A549 (cell line): ENCODE results near the gene VSIG2. TPM values are rescaled to one million over a fixed set of nuclear protein-coding genes. Genes with fewer than 3 reads are reported as not detected.
A peak's percentile ranks its signal among the peaks of the same experiment; 100 is the strongest.

Experiments used
- BCL3 ChIP-seq: fragments of >200 bp; sonication (Bioruptor Twin); formaldehyde crosslinking; IDR thresholded peaks from 3 replicates; pipeline ENCODE4 v1.6.1; 2016
- BHLHE40 ChIP-seq: IDR thresholded peaks from 2 replicates; pipeline ENCODE4 v1.6.1; 2012; ENCODE audit warnings: low read depth, low read length, inconsistent platforms
- CBX2 ChIP-seq: fragments of 200-600 bp; sonication (generic); IDR thresholded peaks from 2 replicates; pipeline ENCODE4 v1.6.1; 2016; ENCODE audit warnings: low read depth, mild to moderate bottlenecking, borderline replicate concordance
- CBX8 ChIP-seq: fragments of 200-600 bp; sonication (generic); IDR thresholded peaks from 2 replicates; pipeline ENCODE4 v1.6.1; 2016
- CEBPB ChIP-seq, 2 experiments: fragments of >200 bp in 1 of 2; sonication (Bioruptor Twin) in 1 of 2; formaldehyde crosslinking in 1 of 2; IDR thresholded peaks; 2 replicates each; pipeline ENCODE4 v1.6.1; 2012 to 2016
- CHD2 ChIP-seq: fragments of 150-350 bp; IDR thresholded peaks from 2 replicates; pipeline ENCODE4 v1.6.1; 2014; ENCODE audit warnings: low read length; ENCODE audit not compliant: partially characterized antibody
- CHD4 ChIP-seq: fragments of 200-600 bp; sonication (generic); IDR thresholded peaks from 2 replicates; pipeline ENCODE4 v1.6.1; 2016; ENCODE audit warnings: antibody characterized with exemption, mild to moderate bottlenecking, borderline replicate concordance
- CTCF ChIP-seq: fragments of >200 bp; sonication (Bioruptor Twin); formaldehyde crosslinking; IDR thresholded peaks from 3 replicates; pipeline ENCODE4 v1.5.1; 2016
- EHF ChIP-seq: fragments of 250-450 bp; sonication (Bioruptor Pico); IDR thresholded peaks from 2 replicates; pipeline ENCODE4 v1.5.0; 2020; ENCODE audit warnings: mild to moderate bottlenecking
- ELK1 ChIP-seq: fragments of 150-350 bp; IDR thresholded peaks from 2 replicates; pipeline ENCODE4 v1.6.1; 2014; ENCODE audit warnings: low read depth, mild to moderate bottlenecking, low read length
- EP300 ChIP-seq, 2 experiments: fragments of >200 bp; sonication (Bioruptor Twin); formaldehyde crosslinking; IDR thresholded peaks; 2 replicates in 1 of 2; 3 replicates in 1 of 2; pipeline ENCODE4 v1.6.1; 2016 to 2017
- ESRRA ChIP-seq: fragments of 150-350 bp; IDR thresholded peaks from 2 replicates; pipeline ENCODE4 v1.6.1; 2014; ENCODE audit warnings: mild to moderate bottlenecking, low read length, borderline replicate concordance
- FOSB ChIP-seq: fragments of 250-450 bp; sonication (Bioruptor Pico); IDR thresholded peaks from 2 replicates; pipeline ENCODE4 v1.5.0; 2020; ENCODE audit warnings: mild to moderate bottlenecking, moderate library complexity
- FOXS1 ChIP-seq: fragments of 250-450 bp; sonication (Bioruptor Pico); IDR thresholded peaks from 2 replicates; pipeline ENCODE4 v1.5.0; 2020; ENCODE audit warnings: mild to moderate bottlenecking, moderate library complexity
- HDAC2 ChIP-seq: fragments of 200-600 bp; sonication (generic); IDR thresholded peaks from 2 replicates; pipeline ENCODE4 v1.6.1; 2016
- HES2 ChIP-seq: fragments of >200 bp; sonication (Bioruptor Twin); formaldehyde crosslinking; IDR thresholded peaks from 2 replicates; pipeline ENCODE4 v1.6.1; 2016
- HMGXB4 ChIP-seq: fragments of 250-450 bp; sonication (Bioruptor Pico); IDR thresholded peaks from 2 replicates; pipeline ENCODE4 v1.5.0; 2021; ENCODE audit warnings: mild to moderate bottlenecking, moderate library complexity, borderline replicate concordance
- HOXA7 ChIP-seq: fragments of 250-450 bp; sonication (Bioruptor Pico); IDR thresholded peaks from 2 replicates; pipeline ENCODE4 v1.5.0; 2020; ENCODE audit warnings: mild to moderate bottlenecking, moderate library complexity
- HOXB13 ChIP-seq: fragments of 250-450 bp; sonication (Bioruptor Pico); IDR thresholded peaks from 2 replicates; pipeline ENCODE4 v1.5.0; 2020; ENCODE audit warnings: low read depth, mild to moderate bottlenecking, moderate library complexity
- HOXB5 ChIP-seq: fragments of 250-450 bp; sonication (Bioruptor Pico); IDR thresholded peaks from 2 replicates; pipeline ENCODE4 v1.5.0; 2020; ENCODE audit warnings: mild to moderate bottlenecking, moderate library complexity
- JUNB ChIP-seq: fragments of >200 bp; sonication (Bioruptor Twin); formaldehyde crosslinking; IDR thresholded peaks from 2 replicates; pipeline ENCODE4 v1.6.1; 2016
- KDM1A ChIP-seq: fragments of 200-600 bp; sonication (generic); IDR thresholded peaks from 2 replicates; pipeline ENCODE4 v1.6.1; 2016; ENCODE audit warnings: low read depth, mild to moderate bottlenecking
- KDM5A ChIP-seq: fragments of 200-600 bp; sonication (generic); IDR thresholded peaks from 2 replicates; pipeline ENCODE4 v1.6.1; 2016; ENCODE audit warnings: antibody characterized with exemption, mild to moderate bottlenecking
- MAFK ChIP-seq: fragments of 450-650 bp; IDR thresholded peaks from 2 replicates; pipeline ENCODE4 v1.6.1; 2014; ENCODE audit not compliant: partially characterized antibody
- MAZ ChIP-seq: fragments of 150-350 bp; IDR thresholded peaks from 2 replicates; pipeline ENCODE4 v1.6.1; 2014; ENCODE audit warnings: antibody characterized with exemption, low read depth, low read length, borderline replicate concordance
- NFE2L2 ChIP-seq: fragments of 150-350 bp; conservative IDR thresholded peaks from 2 replicates; pipeline ENCODE4 v1.6.1; 2014; ENCODE audit warnings: low read length
- NPAS2 ChIP-seq: fragments of 250-450 bp; sonication (Bioruptor Pico); IDR thresholded peaks from 2 replicates; pipeline ENCODE4 v1.8.0; 2022; ENCODE audit warnings: mild to moderate bottlenecking, moderate library complexity, borderline replicate concordance
- POLR2A ChIP-seq: IDR thresholded peaks from 2 replicates; pipeline ENCODE4 v1.6.1; 2012; ENCODE audit warnings: mild to moderate bottlenecking, low read length
- POLR2AphosphoS2 ChIP-seq: conservative IDR thresholded peaks from 2 replicates; pipeline ENCODE4 v1.6.1; 2012; ENCODE audit warnings: low read length, improper control_type of control experiment, inconsistent platforms
- RARB ChIP-seq: fragments of 250-450 bp; sonication (Bioruptor Pico); IDR thresholded peaks from 2 replicates; pipeline ENCODE4 v1.8.0; 2021; ENCODE audit warnings: mild to moderate bottlenecking, moderate library complexity
- RCOR1 ChIP-seq: fragments of 150-350 bp; IDR thresholded peaks from 2 replicates; pipeline ENCODE4 v1.6.1; 2014; ENCODE audit warnings: antibody characterized with exemption, low read length, low read depth
- RFX5 ChIP-seq: fragments of 450-650 bp; IDR thresholded peaks from 2 replicates; pipeline ENCODE4 v1.7.1; 2014; ENCODE audit warnings: antibody characterized with exemption, mild to moderate bottlenecking, moderate library complexity
- RNF2 ChIP-seq: fragments of 200-600 bp; sonication (generic); IDR thresholded peaks from 2 replicates; pipeline ENCODE4 v1.6.1; 2016; ENCODE audit warnings: low read depth, mild to moderate bottlenecking, antibody characterized with exemption, moderate library complexity, borderline replicate concordance
- SMC3 ChIP-seq: fragments of >200 bp; sonication (Bioruptor Twin); formaldehyde crosslinking; IDR thresholded peaks from 3 replicates; pipeline ENCODE4 v1.6.1; 2018; ENCODE audit warnings: inconsistent platforms
- SREBF2 ChIP-seq: fragments of 450-650 bp; IDR thresholded peaks from 2 replicates; pipeline ENCODE4 v1.6.1; 2014; ENCODE audit warnings: mild to moderate bottlenecking, moderate library complexity
- TFCP2L1 ChIP-seq: fragments of 250-450 bp; sonication (Bioruptor Pico); IDR thresholded peaks from 2 replicates; pipeline ENCODE4 v1.5.0; 2021; ENCODE audit warnings: mild to moderate bottlenecking
- TP53 ChIP-seq: fragments of 250-450 bp; sonication (Bioruptor Pico); IDR thresholded peaks from 2 replicates; pipeline ENCODE4 v1.5.0; 2021; ENCODE audit warnings: mild to moderate bottlenecking, moderate library complexity
- ZC3H11A ChIP-seq: fragments of 450-650 bp; IDR thresholded peaks from 2 replicates; pipeline ENCODE4 v1.6.1; 2014; ENCODE audit warnings: antibody characterized with exemption, mild to moderate bottlenecking
- ZFP36 ChIP-seq: fragments of 450-650 bp; IDR thresholded peaks from 2 replicates; pipeline ENCODE4 v1.6.1; 2014; ENCODE audit warnings: borderline replicate concordance; ENCODE audit not compliant: partially characterized antibody
- ZSCAN20 ChIP-seq: fragments of 250-450 bp; sonication (Bioruptor Pico); IDR thresholded peaks from 2 replicates; pipeline ENCODE4 v1.8.0; 2022; ENCODE audit warnings: mild to moderate bottlenecking, moderate library complexity
- polyA plus RNA-seq, 4 experiments: library from polyadenylated mRNA; depleted of rRNA in 3 of 4; stranded (reverse); fragments of >200 nt; fragmentation: RNase III in 1 of 4; extraction: RNeasy Plus Mini Kit Qiagen cat#74134 plus additional on column Dnase treatment in 1 of 4; gene quantifications; 2 replicates in 3 of 4; 3 replicates in 1 of 4; pipeline ENCODE4 v1.2.3, GENCODE V29; 2011 to 2017

VSIG2 gene
- polyA plus RNA-seq, 2 of the 4 experiments (the other 2 are of a cell fraction): not detected

GRCh38 chr11:124800226-124800929 is 48.3 kb upstream of the VSIG2 start, which contains the start of gene MSANTD2 (continued):
- TF ChIP-seq HMGXB4 (CRISPR knock-in tag) (no peak), CHD2 (no peak), HES2 (no peak), FOXS1 (CRISPR knock-in tag) (no peak), HDAC2 (no peak), BHLHE40 (no peak), TP53 (no peak), CEBPB (IDR thresholded peaks at IDR 0.05) (no peak), CBX8 (peak; percentile 63; the same call in 1 of the 2 replicates), SMC3 (no peak), ZC3H11A (no peak), RCOR1 (no peak), RNF2 (no peak), EHF (CRISPR knock-in tag) (no peak), POLR2AphosphoS2 (no peak), HOXB13 (no peak), CTCF (no peak), CBX2 (no peak), JUNB (no peak), CHD4 (no peak), ELK1 (no peak), RFX5 (no peak), NFE2L2 (no peak), SREBF2 (no peak), HOXA7 (CRISPR knock-in tag) (no peak), POLR2A (peak; percentile 78), KDM1A (no peak), ZSCAN20 (no peak), HOXB5 (CRISPR knock-in tag) (0 out of 2 replicates have a peak, but pooled peaks have one; percentile 16), KDM5A (peak; percentile 67), ESRRA (no peak), FOSB (CRISPR knock-in tag) (no peak), BCL3 (peak; percentile 78; the same call in 1 of the 3 replicates), MAFK (no peak), TFCP2L1 (CRISPR knock-in tag) (no peak), RARB (CRISPR knock-in tag) (no peak), MAZ (no peak; the same call in 1 of the 2 replicates), ZFP36 (no peak), EP300 (IDR thresholded peaks at IDR 0.05) (no peak), NPAS2 (CRISPR knock-in tag) (no peak)
